Omental fat pad (tissue), 4 donors: ENCODE data around the gene DALRD3. TPM values are rescaled to one million over a fixed set of nuclear protein-coding genes. Genes with fewer than 3 reads are reported as not detected.

Experiments
- ATAC-seq: fragments of 150-250 bp; one replicate; pipeline ENCODE4 v1.9.1; 2016; ENCODE audit warnings: mild to moderate bottlenecking, moderate library complexity; ENCODE audit not compliant: low FRiP score
- DNase-seq: peaks from one replicate; pipeline ENCODE4 v3.0.0-alpha.2; 2019; ENCODE audit warnings: low spot score
- small RNA-seq: library from RNA; depleted of rRNA; stranded (forward); fragments of <200 nt; gene quantifications from one replicate; pipeline ENCODE3, GENCODE V24; 2016
- total RNA-seq, 4 donors: library from RNA; depleted of rRNA; stranded (reverse); fragments of >200 nt; gene quantifications; one replicate each; pipeline ENCODE4 v1.1.0, GENCODE V29; 2016
- TF ChIP-seq, protein P1 (sequence below), 3 donors: fragments of 450-650 bp; IDR thresholded peaks; one replicate each; pipeline ENCODE4 v1.5.1; 2016 to 2017; ENCODE audit warnings: antibody characterized with exemption in 3 of 3, mild to moderate bottlenecking in 3 of 3, moderate library complexity in 2 of 3

DALRD3 gene
- total RNA-seq, 4 donors from 2014 or later, result 15.3 to 36.9 (median 30.9) TPM

DNA sequence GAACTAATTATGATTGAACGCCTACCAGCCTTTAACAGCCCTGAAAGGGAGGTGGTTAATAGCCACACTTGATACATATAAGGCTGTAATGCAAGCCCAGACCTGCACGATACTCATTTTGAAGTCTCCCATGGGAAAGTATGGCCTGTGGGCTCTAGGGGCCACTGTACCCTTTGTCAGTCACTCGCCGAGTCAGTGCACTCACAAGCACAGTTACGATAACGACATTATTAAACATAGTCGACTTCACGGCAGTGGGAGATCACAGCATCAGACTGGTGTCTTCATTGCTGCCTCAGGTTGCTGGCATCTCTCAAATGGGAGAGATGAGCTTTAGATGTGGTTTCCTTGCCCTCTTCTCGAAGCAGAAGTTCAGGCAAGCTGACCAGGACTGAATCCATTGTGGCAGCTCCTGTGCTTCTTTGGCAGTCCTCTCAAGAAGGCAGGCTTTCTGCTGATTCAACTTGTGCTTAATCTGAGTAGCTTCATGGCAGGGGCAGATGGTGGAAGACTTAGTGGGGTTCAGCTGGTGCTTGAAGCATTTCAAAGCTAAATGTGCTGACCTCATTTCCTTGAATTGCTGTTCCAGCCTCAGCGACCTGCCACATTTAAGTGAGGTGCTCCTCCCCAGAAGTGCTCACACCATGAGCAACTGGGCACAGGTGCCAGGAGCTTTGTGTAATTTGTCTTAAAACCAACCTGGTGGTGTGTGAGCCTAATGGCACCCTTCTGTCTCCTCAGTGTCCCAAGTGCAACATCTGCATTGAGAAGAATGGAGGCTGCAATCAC, 44.1 kb downstream of the DALRD3 start:
- DNase-seq (no peak), ATAC-seq (no peak)
- TF ChIP-seq, protein P1, sequence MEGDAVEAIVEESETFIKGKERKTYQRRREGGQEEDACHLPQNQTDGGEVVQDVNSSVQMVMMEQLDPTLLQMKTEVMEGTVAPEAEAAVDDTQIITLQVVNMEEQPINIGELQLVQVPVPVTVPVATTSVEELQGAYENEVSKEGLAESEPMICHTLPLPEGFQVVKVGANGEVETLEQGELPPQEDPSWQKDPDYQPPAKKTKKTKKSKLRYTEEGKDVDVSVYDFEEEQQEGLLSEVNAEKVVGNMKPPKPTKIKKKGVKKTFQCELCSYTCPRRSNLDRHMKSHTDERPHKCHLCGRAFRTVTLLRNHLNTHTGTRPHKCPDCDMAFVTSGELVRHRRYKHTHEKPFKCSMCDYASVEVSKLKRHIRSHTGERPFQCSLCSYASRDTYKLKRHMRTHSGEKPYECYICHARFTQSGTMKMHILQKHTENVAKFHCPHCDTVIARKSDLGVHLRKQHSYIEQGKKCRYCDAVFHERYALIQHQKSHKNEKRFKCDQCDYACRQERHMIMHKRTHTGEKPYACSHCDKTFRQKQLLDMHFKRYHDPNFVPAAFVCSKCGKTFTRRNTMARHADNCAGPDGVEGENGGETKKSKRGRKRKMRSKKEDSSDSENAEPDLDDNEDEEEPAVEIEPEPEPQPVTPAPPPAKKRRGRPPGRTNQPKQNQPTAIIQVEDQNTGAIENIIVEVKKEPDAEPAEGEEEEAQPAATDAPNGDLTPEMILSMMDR (IDR thresholded peaks at IDR 0.05), result no peak

GRCh38 chr3:48970586-48970985, 47.8 kb downstream of the DALRD3 start:
- TF ChIP-seq, protein P1 (IDR thresholded peaks at IDR 0.05), result no peak
- no peak for DNase-seq
- ATAC-seq, result no peak

DNA sequence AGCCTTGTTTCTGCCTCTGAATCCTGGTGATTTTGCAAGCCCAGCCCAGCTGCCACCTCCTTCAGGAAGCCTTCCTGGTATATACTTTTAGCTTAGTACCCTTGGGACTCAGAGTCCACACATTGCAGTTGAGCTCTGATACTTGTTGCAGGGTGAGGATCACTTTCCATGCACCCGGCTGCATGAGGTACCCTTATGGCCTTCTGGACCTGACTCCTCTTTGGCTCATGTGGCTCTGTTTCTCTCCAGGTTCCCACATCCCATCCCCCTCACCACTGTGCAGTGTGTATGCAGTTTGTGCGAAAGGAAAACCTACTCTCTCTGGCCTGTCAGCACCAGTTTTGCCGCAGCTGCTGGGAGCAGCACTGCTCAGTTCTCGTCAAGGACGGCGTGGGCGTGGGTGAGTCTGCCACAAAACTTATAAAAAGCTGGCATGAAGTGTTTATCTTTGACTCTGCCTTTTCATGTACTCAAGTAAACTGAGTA, 51.5 kb downstream of the DALRD3 start:
- TF ChIP-seq, protein P1 (IDR thresholded peaks at IDR 0.05), result no peak
- no peak for ATAC-seq
- no peak for DNase-seq

DNA sequence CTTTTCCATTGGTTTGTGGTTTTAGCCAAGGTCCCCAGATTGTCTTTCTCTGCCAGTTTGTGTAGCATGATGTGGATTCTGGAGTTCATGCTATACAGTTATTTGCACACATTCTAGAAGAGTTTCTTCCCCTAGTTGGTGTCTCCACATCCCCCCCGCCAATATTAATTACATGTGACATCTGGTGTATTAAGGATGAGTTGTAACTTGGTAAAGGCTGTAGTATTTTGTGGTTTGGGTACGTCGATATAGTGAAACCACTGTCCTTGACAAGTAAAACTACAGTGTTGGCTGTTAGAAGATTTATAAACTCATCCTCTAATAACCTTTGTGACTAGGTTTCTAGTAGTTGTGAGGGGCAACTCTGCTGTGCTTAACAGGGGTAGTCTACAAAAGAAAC, 52.0 kb downstream of the DALRD3 start:
- DNase-seq, result no peak
- TF ChIP-seq, protein P1 (IDR thresholded peaks at IDR 0.05), result no peak
- ATAC-seq, result no peak

Small RNA genes lying within 50 kb of the gene (small RNA-seq; reads per million reads assigned to genes)
- gene MIR191 (8,862 reads per million, percentile 100 among the genes with 10 or more reads in this experiment), gene MIR425 (25.4 reads per million, percentile 93 among the genes with 10 or more reads in this experiment)

Other genes starting within 250 kb of the DALRD3 start
- gene PRKAR2A, start 170.7 kb downstream of the DALRD3 start, total RNA-seq, result 10 to 100 TPM; 28.4 to 35.1 (median 32.0) TPM
- 10 to 100 TPM; 34.0 to 57.8 (median 40.6) TPM for gene SLC25A20, start 119.7 kb downstream of the DALRD3 start, total RNA-seq
- 100 to 1,000 TPM in 2 of 4 donors, 10 to 100 TPM in 2; 80.4 to 122 (median 97.8) TPM for gene ARIH2, start 99.7 kb downstream of the DALRD3 start, total RNA-seq
- 10 to 100 TPM; 25.7 to 43.1 (median 28.2) TPM for gene P4HTM, start 28.3 kb downstream of the DALRD3 start, total RNA-seq
- gene WDR6, start 11.2 kb downstream of the DALRD3 start, total RNA-seq, result 100 to 1,000 TPM in 1 of 4 donors, 10 to 100 TPM in 3; 69.2 to 121 (median 81.5) TPM
- gene NDUFAF3, start 3.5 kb upstream of the DALRD3 start, total RNA-seq, result 100 to 1,000 TPM; 108 to 175 (median 140) TPM
- gene IMPDH2, start 10.8 kb upstream of the DALRD3 start, total RNA-seq, result 100 to 1,000 TPM; 125 to 149 (median 138) TPM
- 10 to 100 TPM; 53.2 to 71.2 (median 61.9) TPM for gene QRICH1, start 75.5 kb upstream of the DALRD3 start, total RNA-seq
- 100 to 1,000 TPM; 172 to 204 (median 192) TPM for gene QARS1, start 86.2 kb upstream of the DALRD3 start, total RNA-seq
- 10 to 100 TPM; 30.7 to 63.5 (median 45.4) TPM for gene USP19, start 102.2 kb upstream of the DALRD3 start, total RNA-seq
- gene LAMB2, start 114.5 kb upstream of the DALRD3 start, total RNA-seq, result 100 to 1,000 TPM; 334 to 564 (median 415) TPM
- 10 to 100 TPM; 20.7 to 29.9 (median 26.8) TPM for gene CCDC71, start 147.8 kb upstream of the DALRD3 start, total RNA-seq
- 100 to 1,000 TPM in 1 of 4 donors, 10 to 100 TPM in 3; 55.0 to 123 (median 65.5) TPM for gene KLHDC8B, start 153.0 kb upstream of the DALRD3 start, total RNA-seq